Activated gamma-delta T cell treated with Interleukin-2 at 50 U/mL for 16 hours (primary cell): ENCODE results near the gene ENTPD8.
"Not testable (repeated sequence)": the region's sequence is repeated elsewhere in the genome, so short reads cannot be mapped to it uniquely, and the experiment has no call there.

ENCODE experiments used
- DNase-seq: peaks from one replicate; pipeline ENCODE4 v3.0.0-alpha.2; 2020

The ENTPD8 gene

GRCh38 chr9:137475666-137476065 lies 34.5 kb upstream of the ENTPD8 start:
- no peak for DNase-seq

GRCh38 chr9:137474271-137474670 lies 33.1 kb upstream of the ENTPD8 start:
- no peak for DNase-seq

GRCh38 chr9:137470785-137471184 lies 29.6 kb upstream of the ENTPD8 start:
- no peak for DNase-seq

- no peak for DNase-seq
Measured at GRCh38 chr9:137467896-137468295, 26.7 kb upstream of the ENTPD8 start.

GRCh38 chr9:137467161-137467581 lies 26.0 kb upstream of the ENTPD8 start:
- no peak for DNase-seq

- not testable (repeated sequence) for DNase-seq
Measured at GRCh38 chr9:137466389-137467085, 25.4 kb upstream of the ENTPD8 start.

- DNase-seq: no peak
Measured at GRCh38 chr9:137465720-137466388, 24.7 kb upstream of the ENTPD8 start.

- DNase-seq: no peak
Measured at GRCh38 chr9:137465000-137465719, 24.0 kb upstream of the ENTPD8 start.

- DNase-seq: no peak
Measured at GRCh38 chr9:137464291-137464999, 23.3 kb upstream of the ENTPD8 start.

- no peak for DNase-seq
Measured at GRCh38 chr9:137463931-137464290, 22.8 kb upstream of the ENTPD8 start.

GRCh38 chr9:137462986-137463930 lies 22.1 kb upstream of the ENTPD8 start:
- no peak for DNase-seq

- DNase-seq: no peak
Measured at GRCh38 chr9:137462396-137462985, 21.3 kb upstream of the ENTPD8 start.

GRCh38 chr9:137461663-137462395 lies 20.7 kb upstream of the ENTPD8 start:
- peak; percentile 93 for DNase-seq

GRCh38 chr9:137461316-137461662 lies 20.1 kb upstream of the ENTPD8 start:
- no peak for DNase-seq

GRCh38 chr9:137460363-137461315 lies 19.5 kb upstream of the ENTPD8 start:
- no peak for DNase-seq

- no peak for DNase-seq
Measured at GRCh38 chr9:137459601-137460362, 18.6 kb upstream of the ENTPD8 start.

GRCh38 chr9:137459152-137459600 lies 18.0 kb upstream of the ENTPD8 start, which contains the start of gene NSMF:
Gene NSMF, minus strand, starts transcription at chr9:137459334. Its CDS starts 232 bp downstream, at chr9:137459102.
- peak; percentile 91 for DNase-seq

- DNase-seq: no peak
Measured at GRCh38 chr9:137458194-137459151, 17.3 kb upstream of the ENTPD8 start.
